DMS114 treated with DMSO at 0.1 percent for 48 hours (cell line): ENCODE measurements around the gene INTS1.
A peak's percentile ranks its signal among the peaks of the same experiment; 100 is the strongest.

Experiments used
- DNase-seq: peaks from one replicate; lab custom pipeline; 2025; ENCODE audit not compliant: unreplicated experiment; lab: John Stamatoyannopoulos, UW

INTS1 gene

DNA sequence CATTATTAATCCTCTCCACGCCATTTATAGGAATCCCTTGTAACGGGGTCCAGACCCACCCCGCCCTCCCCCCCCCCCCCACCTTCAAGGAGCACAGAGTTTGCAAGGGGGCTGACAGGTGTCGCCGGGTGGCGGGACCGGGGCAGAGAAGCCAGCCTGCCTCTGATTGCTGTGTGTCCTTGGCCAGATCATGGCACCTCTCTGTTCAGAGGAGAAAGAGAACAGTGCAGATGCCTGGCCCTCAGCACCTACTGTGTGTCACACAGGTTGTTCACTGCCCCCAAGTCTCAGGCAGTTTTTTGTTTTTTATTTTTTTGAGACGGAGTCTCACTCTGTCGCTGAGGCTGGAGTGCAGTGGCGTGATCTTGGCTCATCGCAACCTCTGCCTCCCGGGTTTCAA, 39.5 kb downstream of the INTS1 start:
- no peak for DNase-seq

DNA sequence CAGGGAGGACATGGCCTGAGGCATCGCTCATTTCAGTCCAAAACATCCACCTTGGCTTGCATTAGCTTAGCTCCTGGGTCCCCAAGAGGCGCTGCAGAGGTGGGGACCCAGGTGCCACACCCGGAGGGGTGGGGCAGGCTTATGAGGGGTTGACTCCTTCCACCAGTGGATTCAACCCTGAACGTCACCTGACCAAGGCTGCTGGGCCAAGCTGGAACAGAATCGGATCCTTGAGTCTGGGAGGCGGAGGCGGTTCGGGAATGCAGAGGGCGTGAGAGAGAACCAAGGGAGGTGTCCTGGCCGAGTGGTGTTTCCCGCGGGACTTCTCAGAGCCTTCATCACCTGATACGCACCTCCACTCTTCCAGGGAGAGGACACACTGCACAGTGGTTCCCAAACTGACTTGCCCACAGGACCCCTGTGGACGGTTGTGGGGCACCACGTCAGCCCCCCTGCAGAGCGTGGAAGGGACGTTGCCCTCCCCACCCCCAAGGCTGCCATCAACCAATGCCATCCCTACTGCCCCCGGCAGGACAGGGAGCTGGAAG, 40.4 kb downstream of the INTS1 start:
- DNase-seq: no peak

DNA sequence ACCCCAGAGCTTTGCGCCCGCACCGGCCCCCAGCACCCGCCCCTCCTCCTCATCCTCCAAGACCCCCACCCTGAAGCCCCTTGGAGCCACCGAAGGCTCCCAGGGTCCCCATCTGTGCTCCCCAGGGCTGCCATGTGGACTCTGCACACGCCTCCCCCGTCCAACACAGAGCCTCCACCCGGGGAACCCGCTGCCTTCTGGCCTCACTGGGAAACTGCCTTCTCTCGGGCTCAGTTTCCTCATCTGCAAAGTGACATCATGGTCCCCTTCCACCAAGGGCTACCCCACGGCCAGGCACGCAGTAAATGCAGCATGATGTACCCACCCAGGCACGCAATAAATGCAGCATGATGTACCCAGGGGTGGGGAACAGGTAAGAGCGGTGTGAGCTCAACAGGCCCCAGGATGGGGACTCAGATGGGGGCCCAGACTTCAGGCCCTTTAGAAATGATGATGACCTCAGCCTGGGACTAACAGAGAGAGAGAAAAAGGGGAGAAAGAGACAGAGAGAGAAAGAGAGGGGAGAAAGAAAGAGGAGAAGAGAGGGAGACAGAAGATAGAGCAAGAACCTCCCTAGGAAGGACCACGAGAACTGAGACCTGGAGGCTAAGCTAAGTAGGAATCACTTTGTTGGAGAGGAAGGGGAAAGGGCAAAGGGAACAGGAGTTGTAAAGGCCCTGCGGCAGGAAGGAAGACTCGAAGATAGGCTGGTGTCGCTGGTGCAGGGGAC, 42.4 kb downstream of the INTS1 start:
- no peak for DNase-seq

DNA sequence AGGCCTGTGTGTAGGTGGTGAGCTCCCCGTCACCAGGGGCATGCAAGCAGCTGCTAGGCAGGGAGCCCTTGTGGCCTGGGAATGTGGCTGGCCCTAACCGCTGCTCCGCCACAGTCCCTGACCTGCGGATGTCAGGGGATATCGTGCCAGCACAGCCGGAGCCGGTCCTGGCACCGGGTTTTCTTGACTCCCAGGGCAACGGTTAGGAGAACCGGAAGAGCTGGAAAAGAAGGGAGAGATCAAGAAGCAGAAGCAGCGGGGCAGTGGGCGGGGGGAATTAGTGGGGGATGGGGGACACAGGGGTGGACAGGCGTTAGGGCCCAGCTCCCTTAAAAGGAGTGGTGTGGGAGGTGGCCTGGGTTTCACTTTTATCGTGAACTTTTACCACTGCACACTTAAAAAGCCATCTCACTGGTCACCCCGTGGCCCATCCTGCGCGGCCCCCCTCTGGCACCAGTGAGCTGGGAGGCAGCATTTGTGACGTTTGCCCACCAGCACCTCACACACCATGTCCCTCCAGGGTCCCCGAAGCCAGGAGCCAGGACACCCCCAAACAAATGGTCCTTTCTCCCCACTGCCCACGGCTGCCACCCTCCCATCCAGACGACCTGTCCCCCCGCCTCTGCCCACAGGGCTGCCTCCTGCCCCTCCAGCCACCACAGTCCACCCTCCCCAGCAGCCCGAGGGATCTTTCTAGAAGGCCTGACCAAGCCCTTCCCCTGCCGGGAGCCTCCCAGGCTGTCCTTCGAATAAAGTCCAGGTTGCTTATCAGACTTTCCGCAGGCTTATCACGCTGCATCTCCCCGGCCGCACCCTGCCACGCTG, 43.2 kb downstream of the INTS1 start:
- DNase-seq: no peak

DNA sequence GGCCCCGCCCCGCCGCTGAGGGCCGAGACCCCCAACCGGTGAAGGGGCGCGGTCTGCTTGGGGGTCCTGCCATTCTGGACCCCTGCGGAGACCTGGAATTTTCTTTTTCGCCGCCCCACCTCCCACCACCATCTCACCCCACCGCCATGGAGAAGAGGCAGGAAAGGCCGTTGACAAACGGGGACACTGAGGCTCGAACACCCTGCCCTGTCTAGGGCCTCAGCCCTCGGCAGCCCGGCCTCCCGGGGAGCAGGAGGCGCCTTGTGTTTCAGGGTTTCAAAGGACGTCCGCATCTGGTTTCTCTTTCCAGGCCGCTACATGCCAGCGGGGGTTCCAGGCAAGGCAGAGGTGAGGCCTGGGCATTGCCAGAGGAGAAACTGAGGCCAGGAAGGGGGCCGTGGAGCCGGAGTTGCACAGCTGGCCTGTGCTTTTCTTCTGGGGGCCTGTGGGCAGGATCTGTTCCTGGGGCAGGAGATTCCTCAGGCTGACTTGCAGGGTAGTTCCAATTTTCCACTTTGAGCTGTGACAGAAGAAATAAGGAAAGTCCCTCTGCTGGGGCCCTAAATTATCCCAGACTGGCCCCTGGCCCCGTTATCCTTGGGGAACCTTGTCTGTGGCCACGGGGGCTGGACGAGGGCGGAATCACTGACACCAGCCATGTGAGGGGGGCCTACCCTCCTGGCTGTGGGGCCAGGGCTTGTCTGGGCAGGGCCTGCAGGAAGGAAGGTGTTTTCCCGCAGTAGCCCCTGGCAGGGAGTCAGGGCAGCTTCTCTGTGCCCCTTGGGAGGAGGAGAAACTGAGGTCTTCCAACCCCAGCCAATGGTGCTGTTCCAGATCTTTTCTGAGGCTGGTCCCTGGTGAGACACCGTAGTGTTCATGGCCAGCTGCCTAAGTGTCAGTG, 44.0 kb downstream of the INTS1 start:
- DNase-seq: no peak

DNA sequence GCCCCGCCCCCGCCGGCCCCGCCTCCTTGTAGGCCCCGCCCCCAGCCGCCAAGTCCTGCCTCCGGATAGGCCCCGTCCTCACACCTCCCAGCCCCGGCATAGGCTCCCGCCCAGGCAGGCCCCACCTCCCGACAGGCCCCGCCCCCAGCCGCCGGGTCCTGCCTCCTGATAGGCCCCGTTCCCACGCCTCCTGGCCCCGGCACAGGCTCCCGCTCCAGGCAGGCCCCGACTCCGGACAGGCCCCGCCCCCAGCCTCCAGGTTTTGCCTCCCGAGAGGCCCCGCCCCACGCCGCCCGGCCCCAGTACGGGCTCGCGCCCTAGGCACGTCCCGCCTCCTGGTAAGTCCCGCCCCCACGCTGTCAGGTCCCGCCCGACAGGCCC, 44.7 kb downstream of the INTS1 start:
- DNase-seq: peak; percentile 94

DNA sequence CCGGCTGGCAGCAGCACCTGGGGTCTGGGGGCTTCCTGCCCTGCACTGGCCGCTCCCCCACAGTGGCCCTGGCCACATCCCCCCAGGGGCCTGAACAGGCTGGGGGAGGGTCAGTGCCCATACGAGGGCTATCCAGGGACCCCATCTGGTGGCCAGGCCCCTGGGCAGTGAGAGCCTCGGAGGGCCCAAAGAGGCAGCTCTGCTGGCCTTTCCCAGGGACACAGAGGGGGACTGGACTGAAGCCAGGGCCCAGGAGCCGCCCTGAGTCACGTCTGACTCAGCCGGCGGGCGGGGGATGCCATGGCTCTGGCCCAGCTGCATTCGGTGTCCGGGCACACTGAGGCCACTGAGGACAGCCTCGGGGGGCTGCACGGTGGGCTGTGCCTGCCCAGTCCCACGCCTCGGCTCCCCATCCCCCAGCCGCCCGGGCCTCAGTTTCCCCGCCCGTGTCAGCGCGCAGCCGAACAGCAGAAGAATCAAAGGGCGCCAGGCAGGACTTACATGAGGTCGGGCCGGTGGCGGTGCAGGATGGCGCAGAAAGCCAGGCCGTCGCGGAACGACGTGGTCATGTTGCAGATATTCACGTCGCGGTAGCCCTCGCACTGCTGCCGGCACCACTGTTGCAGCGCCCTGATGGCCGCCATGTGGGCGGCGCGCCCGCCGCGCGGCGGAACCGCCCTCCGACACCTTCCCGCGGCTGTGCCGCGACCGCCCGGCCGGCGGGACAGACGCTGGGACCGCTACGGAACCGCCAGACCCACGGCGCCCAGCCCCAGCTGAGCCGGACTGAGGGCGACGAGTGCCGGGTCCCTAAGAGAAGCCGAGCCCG, 45.3 kb downstream of the INTS1 start, which contains the start of gene MICALL2:
TSS of gene MICALL2 (minus strand) at position 788 of the 829 bp plus-strand sequence. CDS start at position 644, 144 bp downstream.
- peak; percentile 40 for DNase-seq

DNA sequence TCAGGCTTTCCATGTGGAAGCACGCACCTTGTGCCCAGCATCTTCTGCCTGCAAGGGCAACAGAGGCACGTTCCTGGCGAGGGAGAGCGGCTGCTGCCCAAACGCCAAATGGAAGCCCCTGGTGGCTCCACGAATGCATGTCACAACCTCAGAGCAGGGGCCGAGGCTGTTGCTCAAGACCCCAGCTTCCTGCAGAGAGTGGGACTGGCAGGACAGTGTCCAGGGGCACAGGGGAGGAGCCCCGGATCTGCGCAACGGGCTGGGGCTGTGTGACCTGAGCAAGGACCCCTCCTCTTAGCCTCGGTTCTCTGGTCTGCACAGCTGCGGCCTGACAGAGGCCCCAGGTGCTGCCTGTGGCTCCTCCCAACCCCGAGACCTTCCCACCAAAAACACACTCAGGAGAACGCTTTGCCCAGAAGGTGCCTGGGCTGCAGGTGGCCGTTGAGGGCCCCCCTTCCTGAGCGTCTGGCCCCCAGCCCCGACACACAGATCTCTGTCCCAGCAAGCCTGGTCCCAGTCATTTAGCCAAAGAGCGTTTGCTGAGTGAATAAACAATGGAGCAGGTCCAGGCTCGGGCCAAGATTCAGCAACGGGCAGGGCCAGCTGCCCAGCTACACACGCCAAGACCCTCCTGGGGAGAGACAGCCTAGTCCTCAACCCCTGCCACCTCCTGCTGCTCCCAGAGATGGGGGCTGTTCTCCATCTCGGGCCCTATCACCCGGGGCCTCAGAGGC, 46.1 kb downstream of the INTS1 start:
- no peak for DNase-seq

DNA sequence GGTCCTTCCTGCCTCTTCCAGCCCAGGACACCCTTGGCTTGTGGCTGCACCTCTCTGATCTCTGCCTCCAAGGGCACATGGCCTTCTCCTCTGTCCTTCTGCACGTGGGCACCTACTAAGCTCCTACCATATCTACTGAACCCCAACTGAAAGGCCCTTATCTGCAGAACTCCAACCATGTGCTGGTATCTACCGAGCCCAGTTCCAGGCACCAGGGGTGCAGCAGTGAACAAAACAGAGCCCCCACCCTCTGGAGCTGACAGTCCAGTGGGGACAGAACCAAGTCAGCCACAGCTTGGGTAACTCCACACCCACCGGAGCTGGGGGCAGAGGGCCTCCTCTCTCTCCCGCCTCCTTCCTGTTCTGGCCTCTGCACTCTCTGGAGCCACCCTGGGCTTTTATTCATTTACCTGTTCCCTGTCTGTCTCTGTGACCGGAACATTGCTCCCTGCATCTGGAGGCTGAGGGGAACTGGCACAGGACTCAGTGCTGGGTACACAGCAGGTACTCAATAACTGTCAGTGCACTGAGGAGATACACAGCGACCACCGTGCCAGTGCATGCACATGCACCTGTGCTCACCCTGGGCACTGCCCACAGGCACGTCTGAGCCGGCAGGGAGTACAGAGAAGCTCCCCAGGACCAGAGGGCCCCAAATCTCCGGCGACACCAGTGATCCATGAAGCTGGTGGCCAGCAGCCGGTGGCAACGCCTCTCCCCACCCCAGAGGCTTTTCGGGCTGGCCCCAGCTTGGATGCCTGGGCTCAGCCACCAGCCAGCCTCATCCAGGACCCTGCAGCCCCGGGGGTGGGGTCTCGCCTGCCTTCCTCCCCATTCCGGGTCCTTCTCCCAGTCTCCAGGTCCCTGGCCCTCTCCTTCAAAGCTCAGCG, 46.9 kb downstream of the INTS1 start:
- no peak for DNase-seq

DNA sequence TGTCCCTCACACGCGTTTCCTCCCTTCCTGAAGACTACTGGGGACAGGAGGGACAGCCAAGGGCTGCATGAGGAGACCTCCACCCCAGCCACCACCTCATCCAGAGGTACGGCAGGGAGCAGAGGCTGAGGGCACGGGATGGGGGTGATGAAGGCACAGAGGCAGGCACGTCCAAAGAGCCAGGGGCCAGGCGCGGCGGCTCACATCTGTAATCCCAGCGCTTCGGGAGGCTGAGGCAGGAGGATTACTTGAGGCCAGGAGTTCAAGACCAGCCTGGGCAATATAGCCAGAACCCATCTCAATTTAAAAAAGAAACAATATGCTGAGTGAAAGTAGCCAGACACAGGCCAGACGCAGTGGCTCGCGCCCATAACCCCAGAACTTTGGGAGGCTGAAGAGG, 48.2 kb downstream of the INTS1 start:
- no peak for DNase-seq

DNA sequence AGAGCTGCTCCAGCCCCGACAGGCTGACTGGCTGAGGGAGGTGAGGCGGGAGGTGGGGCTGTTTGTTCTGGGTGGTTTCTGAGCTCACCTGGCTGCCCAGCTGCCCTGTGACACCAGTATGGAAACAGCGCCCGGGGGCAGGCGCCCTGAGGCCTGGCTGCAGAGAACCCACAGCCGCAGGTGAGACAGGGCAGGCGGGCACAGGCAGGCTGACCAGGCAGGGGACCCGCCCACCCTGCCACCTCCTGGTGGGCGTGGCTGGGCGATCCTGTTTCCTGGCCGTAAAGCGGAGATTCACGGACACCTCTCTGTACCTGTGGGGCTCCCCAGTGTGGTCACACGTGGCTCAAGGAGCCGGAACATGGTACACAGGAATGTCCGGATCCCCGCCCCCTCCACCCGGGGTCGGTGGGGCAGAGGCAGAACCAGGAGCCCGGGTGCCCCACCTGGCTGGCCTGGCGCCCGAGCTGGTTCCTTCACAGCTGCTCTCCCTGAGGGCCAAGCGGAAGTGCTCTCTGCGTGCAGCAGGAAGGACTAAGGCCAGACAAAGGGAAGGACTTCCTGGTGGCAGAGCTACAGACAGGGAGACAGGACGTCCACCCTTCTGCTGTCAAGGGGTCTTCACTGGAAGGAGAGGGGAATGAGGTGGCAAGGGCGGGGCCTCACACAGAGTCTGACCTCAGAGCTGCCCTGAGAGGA, 48.8 kb downstream of the INTS1 start:
- no peak for DNase-seq

DNA sequence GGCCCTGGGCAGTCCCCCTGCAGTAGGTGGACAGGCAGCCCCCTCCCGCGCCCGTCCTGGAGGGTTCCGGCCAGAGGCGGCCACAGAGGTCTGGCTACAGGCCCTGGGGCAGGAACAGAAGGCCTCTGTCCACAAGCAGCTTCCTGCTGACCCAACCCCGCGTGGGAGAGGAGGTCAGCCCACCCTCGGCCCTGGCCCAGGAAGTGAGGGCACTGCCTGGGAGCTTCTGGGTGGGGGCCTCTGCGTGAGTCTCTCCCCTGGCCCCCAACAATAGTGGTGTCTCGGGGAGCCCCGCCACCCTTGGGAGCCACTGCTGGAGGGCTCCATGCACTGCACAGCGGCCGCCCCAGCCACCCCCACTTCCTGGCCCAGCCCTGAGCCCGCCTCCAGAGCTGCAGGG, 49.6 kb downstream of the INTS1 start:
- no peak for DNase-seq

DNA sequence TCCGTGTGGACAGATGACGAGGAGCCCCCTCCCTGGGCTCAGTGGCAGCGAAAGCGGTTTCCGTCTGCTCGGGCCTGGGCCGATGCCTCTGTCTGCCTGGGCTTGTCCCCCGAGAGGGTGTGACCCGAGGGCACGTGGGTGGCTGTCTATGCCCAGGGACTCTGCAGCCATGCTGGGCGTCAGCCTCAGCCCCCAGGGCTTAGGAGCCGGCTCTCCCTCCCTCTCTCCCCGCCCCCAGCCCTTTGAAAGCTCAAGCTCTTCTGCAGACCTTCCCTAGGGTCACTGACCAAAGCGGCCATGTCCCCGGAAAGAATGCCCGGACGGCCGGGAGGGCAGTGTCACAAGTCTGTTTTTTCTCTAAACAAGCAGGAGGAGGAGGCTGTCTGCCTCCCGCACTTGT, 52.0 kb downstream of the INTS1 start:
- DNase-seq: no peak

DNA sequence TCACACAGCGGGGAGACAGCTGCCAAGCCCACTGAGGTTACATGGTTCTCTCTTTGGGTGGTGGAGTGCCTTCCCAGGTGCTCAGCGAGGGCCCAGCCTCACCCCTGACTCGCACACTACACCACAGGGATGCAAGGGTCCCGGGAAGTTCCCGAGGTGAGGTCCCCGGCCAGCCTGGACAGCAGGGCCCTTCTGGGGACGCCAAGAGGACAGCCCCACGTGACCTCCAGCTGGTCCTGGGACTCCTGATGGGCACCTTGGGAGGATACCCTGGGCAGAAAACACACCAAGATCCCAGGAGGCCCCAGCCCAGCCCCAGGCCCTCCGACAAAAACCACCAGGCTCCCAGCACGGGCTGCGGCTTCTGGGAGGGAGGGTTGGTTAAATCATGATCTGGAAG, 53.2 kb downstream of the INTS1 start:
- DNase-seq: no peak

DNA sequence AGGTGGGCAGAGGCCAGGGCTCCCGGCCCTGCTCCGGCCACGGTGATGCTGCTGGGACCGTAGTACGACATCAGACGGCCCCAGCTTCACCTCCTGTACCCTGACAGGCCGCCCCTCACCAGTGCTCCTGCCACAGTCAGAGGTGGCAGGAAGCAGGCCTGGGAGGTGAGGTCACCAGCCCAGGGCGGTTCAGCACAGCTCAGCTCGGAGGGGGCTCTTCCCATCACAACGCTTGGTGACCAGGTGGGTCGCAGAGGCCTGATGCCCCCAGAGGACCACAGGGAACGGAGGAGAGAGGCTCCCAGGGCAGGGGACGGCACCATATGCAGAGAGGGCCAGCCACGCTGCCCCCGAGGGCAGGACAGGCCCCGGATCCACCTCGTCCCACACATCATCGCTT, 53.8 kb downstream of the INTS1 start:
- no peak for DNase-seq

DNA sequence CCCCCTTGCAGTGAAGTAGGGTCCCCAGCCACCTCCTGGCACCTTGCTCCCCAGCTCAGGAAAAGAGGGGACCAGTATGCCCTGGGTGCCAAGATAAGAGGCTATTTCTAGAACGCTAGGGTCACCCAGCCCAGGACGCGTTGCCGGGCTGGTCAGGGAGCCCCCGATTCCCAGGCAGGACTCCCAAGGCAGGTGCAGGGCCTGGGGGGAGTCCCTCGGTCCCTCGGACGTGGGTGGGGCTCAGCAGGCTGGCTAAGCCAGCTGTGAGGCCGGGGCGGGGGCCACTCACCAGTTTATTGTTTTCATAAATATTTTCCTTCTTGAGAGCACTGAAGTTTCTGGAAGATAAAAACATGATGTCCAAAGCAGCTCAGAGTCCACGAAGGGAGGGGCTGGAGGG, 54.2 kb downstream of the INTS1 start:
- no peak for DNase-seq

DNA sequence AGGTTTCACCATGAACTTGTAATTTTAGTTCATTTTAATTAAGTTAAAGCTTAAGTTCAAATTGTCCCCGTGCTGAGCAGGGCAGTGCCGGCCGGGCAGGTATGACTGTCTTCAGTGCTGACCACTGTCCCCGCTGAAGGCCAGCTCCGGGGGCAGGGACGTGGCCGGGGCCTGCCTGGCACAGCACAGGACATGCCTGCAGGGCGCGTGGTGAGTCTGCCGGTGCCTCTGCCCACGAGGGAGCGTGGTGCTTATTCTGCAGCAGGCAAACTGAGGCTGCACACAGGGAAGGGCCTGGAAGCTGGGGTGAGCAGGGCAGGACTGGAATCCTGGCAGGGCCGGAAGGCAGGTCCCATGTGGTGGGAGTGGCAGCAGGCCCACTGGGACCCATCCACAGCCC, 54.7 kb downstream of the INTS1 start:
- no peak for DNase-seq

DNA sequence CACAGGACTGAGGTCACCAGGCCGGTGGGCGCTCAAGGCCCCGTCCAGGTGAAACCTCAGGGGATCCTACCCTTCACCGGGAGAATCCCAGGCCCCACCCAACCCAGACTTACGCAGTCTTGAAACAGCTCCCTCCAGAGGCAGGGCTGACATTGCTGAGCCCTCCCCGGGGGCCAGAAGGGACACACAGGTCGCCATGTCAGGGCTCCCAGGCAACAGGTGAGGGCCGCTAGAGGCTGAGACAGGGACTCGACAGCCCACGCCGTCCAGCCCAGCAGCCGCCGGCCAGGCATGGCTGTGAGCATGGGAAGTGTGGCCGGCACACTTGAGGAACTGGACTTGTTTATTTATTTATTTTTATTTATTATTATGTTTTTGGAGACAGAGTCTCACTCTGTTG, 55.2 kb downstream of the INTS1 start:
- DNase-seq: no peak
